ENCODE results near the gene KIRREL1.
A peak's percentile ranks its signal among the peaks of the same experiment; 100 is the strongest.

KIRREL1 gene

DNA sequence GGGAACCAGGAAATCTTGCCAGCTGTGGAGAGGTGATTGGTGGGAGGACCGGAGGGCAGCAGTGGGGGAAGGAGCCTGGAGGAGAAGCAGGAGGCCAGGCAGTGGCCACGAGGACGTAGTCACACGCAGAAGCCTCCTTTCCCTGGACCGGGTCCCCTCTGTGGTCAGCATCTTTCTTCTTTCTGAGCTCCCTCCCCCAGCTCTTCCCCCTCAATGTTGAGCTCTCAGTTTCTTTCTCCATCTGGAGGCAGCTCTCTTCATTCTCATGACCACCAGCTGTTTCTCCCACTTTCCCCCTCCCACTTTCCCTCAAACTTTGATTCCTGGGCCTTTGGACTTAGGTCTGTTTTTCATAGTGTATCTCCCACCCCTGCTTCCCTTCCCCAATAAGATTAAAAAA, 18.3 kb downstream of the KIRREL1 start:
- no peak for DNase-seq (ENCODE audit: extremely low read depth, low read depth)
- TF ChIP-seq CTCF (IDR thresholded peaks at IDR 0.05; ENCODE audit: low read depth, low read length, missing control alignments), result no peak
- H3K4me3 ChIP-seq (replicated peaks; ENCODE audit: low read depth, low read length), result peak overlapping the region; percentile 30

DNA sequence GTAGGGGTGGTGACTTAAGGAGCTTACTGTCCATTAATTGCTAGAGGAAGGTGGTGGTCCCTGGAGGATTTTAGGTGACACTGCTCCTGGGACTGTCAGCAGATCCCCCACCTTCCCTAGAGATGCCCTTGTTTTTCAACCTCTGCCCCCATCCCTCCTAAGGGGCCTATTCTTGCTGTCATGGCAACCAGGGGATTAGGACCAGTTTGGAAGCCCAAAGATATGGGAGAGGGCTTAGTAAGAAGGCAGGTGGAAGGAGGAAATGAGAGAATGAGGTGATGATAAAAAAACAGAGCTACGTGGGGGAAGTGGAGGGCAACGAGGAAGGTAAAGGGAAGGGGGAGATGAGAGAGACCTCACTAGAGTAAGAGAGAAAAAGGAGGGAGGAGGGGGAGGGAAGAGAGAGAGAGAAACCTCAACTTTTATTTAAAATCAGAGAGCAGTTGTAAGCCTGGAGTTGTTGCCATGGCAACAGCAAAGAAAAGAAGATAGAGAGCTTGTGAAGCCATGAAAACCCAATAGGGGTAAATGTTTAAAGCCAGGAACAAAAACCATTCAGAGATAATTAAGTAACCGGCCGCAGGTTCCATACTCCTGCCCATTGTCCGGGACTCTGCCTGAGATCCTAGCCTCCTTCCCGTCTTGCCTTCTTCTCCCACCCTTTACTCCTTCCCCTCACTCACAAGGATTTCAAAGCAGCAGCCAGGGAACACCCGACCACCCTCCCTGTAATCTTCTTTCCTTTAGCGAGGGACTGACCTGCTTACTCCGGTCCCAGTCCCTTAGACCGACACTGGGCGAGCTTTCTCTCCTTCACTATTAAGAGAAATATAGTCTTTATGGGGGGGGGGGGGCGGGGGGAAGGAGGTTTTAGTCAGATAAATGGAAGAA, 20.6 kb downstream of the KIRREL1 start:
- TF ChIP-seq CTCF (IDR thresholded peaks at IDR 0.05; ENCODE audit: low read depth, low read length, missing control alignments), result no peak
- DNase-seq (ENCODE audit: extremely low read depth, low read depth), result no peak
- no peak overlapping the region for H3K4me3 ChIP-seq (replicated peaks; ENCODE audit: low read depth, low read length)

DNA sequence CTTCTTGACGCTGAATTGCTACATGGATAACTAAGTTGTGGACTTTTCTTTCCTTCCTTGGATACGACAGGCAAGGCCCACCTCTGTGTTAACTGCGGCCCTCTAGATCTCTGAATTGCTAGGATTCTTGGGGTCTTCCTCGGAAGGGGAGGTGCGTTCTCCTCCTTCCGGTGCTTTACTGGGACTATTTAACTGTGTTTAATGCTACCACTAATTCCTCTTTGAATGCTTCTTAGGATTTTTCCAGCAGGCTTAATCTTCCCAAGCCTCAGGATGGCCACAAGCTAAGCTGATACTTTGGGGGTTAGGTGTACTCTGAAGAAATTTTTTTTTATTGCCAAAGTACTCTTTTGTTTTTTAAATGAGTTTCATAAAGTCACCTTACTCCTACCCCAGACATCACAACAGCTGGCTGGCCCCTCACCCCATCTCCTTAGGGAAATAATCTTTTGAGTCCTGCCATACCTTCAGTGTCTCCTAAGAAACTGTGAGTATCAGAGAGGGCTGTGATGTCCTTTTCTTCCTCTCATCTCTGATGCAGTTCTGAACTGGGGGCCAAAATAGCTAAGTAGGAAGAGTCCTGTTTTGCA, 21.4 kb downstream of the KIRREL1 start:
- TF ChIP-seq CTCF (IDR thresholded peaks at IDR 0.05; ENCODE audit: low read depth, low read length, missing control alignments), result no peak
- no peak for DNase-seq (ENCODE audit: extremely low read depth, low read depth)
- H3K4me3 ChIP-seq (replicated peaks; ENCODE audit: low read depth, low read length), result no peak overlapping the region

DNA sequence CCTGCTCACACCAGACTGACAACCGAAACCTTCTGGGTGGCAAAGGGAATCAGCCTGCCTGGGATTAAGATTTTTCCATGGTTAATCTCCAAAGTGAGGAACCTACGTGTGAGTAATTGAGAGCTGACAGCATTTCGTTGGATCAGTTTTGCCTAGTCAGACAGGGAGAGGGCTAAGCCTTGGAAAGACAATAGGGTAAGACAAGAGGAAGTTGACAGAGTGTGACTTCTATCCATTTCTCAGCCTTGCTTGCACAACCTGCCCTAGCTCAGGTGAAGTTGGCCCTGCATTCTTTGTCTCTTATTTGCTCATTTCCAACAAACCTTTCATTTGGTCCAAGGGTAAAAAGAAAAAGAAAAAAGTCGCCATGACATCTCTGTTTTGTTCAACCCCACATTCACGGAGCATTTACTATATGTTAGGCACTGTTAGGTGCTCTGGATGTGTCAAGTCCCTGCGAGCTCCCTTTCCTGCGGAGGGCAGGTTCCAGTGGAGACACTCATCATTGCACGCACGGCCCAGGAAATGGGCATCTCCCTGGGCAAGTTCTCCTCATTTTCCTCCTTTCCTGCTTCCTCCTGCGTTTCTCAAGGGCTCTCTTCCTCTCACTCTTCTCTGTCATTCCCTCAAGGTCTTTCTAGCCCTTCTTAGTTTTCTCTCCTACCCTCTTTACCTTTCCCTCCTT, 23.3 kb downstream of the KIRREL1 start:
- no peak for TF ChIP-seq CTCF (IDR thresholded peaks at IDR 0.05; ENCODE audit: low read depth, low read length, missing control alignments)
- no peak for DNase-seq (ENCODE audit: extremely low read depth, low read depth)
- no peak overlapping the region for H3K4me3 ChIP-seq (replicated peaks; ENCODE audit: low read depth, low read length)

GRCh38 chr1:158017800-158018595, 24.6 kb downstream of the KIRREL1 start:
- DNase-seq (ENCODE audit: extremely low read depth, low read depth), result no peak
- TF ChIP-seq CTCF (IDR thresholded peaks at IDR 0.05; ENCODE audit: low read depth, low read length, missing control alignments), result no peak
- no peak overlapping the region for H3K4me3 ChIP-seq (replicated peaks; ENCODE audit: low read depth, low read length)

GRCh38 chr1:158019171-158019868, 25.9 kb downstream of the KIRREL1 start:
- DNase-seq (ENCODE audit: extremely low read depth, low read depth), result peak; percentile 94
- peak overlapping the region; percentile 36 for H3K4me3 ChIP-seq (replicated peaks; ENCODE audit: low read depth, low read length)
- TF ChIP-seq CTCF (IDR thresholded peaks at IDR 0.05; ENCODE audit: low read depth, low read length, missing control alignments), result no peak
